GM21619 (cell line): ENCODE measurements around the gene PPFIA3.
"Not testable (repeated sequence)": the region's sequence is repeated elsewhere in the genome, so short reads cannot be mapped to it uniquely, and the experiment has no call there.

Source experiments
- ATAC-seq: cut with Tn5 transposase; IDR thresholded peaks from one replicate; pipeline ENCODE4 v1.9.1; 2021; ENCODE audit not compliant: unreplicated experiment

Gene PPFIA3

GRCh38 chr19:49123285-49123684, 3.9 kb downstream of the PPFIA3 start:
- ATAC-seq: not testable (repeated sequence)

- no peak for ATAC-seq
Measured at GRCh38 chr19:49125025-49125731, 5.8 kb downstream of the PPFIA3 start.

- ATAC-seq: no peak
Measured at GRCh38 chr19:49126575-49126974, 7.2 kb downstream of the PPFIA3 start.

DNA sequence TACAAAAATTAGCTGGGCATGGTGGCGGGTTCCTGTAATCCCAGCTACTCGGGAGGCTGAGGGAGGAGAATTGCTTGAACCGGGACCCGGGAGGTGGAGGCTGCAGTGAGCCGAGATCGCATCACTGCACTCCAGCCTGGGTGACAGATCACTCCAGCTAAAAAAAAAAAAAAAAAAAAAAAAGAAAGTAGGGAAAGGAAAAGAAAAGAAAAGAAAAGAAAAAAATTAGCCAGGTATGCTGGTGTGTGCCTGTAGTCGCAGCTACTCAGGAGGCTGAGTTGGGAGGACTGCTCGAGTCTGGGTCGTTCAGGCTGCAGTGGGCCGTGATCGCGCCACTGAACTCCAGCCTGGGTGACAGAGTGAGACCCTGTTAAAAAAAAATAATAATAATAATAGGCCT, 7.9 kb downstream of the PPFIA3 start:
- ATAC-seq: not testable (repeated sequence)

GRCh38 chr19:49127674-49128544, 8.6 kb downstream of the PPFIA3 start:
- ATAC-seq: peak; percentile 84

- ATAC-seq: no peak
Measured at GRCh38 chr19:49128545-49129237, 9.3 kb downstream of the PPFIA3 start.

- ATAC-seq: no peak
Measured at GRCh38 chr19:49129238-49129583, 9.9 kb downstream of the PPFIA3 start.

GRCh38 chr19:49130325-49130724, 11.0 kb downstream of the PPFIA3 start:
- ATAC-seq: no peak

- no peak for ATAC-seq
Measured at GRCh38 chr19:49132974-49133609, 13.7 kb downstream of the PPFIA3 start.

GRCh38 chr19:49133621-49134454, 14.5 kb downstream of the PPFIA3 start:
- ATAC-seq: no peak

DNA sequence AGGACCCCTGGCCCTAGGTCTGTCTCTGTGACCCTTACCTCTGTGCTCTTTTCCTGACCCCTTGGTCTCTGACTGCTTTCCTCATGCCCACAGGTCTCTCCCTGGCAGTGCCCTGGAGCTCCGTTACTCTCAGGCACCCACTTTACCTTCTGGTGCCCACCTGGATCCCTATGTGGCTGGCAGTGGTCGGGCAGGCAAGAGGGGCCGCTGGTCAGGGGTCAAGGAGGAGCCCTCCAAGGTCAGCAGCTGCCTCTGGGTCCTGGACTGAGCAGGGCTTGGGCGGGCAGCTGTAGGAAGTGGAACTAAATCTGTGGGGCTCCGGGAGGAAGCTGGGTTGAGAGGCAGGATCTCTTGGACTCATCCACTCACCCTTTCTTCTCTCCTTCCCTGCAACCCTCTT, 16.3 kb downstream of the PPFIA3 start:
- ATAC-seq: no peak

DNA sequence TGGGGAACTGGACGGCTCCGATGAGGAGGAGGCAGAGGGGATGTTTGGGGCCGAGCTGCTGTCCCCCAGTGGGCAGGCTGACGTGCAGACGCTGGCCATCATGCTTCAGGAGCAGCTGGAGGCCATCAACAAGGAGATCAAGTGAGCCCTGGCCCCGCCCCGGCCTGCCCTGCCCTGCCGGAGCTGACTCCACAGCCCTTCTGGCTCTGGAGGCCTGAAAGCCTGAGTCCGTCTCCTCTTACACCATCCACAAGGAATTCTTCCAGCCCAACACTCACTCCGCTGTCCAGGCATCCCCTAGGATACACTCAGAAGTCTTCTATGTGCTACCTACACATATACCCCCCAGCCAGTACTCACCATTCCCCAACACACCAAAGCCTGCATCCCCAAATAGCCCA, 17.4 kb downstream of the PPFIA3 start:
- ATAC-seq: no peak

DNA sequence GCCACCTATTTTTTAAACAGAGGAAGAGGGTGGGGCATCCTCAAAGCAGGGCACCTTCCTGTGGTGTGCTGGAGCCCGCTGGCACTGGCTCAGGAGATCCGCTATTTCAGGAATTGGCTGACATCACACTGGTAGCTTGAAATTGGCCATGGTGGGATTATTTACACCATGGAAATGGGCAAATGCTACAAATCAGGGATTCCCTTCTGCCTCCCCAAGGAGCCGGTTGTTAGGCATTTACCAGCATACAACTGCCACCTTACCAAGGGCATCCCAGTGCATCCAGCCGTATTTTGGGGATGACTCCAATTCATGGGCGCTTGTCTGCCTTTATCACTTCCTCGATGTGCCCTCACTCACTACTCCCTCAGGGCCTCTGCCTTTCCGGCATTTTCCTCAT, 21.6 kb downstream of the PPFIA3 start:
- no peak for ATAC-seq

- ATAC-seq: no peak
Measured at GRCh38 chr19:49141352-49141751, 22.0 kb downstream of the PPFIA3 start.

DNA sequence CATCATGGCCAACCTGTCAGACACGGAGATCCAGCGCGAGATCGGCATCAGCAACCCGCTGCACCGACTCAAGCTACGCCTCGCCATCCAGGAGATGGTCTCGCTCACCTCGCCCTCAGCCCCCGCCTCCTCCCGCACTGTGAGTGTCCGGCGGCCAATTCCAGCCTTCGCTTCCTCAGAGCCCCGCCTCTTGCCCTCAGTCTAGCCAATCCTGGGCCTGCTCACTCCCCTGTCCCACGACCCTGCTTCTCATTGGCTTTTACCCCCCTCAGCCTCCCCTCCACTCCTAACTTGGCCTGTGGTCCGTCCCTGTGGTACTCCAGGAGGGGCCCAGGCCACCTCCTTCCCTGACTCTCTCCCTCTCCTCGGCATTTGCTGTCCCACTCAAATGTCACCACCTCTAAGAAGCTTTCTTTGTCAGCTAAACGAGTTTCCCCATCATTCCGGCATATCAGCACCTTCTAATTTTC, 23.6 kb downstream of the PPFIA3 start:
- peak; percentile 57 for ATAC-seq

DNA sequence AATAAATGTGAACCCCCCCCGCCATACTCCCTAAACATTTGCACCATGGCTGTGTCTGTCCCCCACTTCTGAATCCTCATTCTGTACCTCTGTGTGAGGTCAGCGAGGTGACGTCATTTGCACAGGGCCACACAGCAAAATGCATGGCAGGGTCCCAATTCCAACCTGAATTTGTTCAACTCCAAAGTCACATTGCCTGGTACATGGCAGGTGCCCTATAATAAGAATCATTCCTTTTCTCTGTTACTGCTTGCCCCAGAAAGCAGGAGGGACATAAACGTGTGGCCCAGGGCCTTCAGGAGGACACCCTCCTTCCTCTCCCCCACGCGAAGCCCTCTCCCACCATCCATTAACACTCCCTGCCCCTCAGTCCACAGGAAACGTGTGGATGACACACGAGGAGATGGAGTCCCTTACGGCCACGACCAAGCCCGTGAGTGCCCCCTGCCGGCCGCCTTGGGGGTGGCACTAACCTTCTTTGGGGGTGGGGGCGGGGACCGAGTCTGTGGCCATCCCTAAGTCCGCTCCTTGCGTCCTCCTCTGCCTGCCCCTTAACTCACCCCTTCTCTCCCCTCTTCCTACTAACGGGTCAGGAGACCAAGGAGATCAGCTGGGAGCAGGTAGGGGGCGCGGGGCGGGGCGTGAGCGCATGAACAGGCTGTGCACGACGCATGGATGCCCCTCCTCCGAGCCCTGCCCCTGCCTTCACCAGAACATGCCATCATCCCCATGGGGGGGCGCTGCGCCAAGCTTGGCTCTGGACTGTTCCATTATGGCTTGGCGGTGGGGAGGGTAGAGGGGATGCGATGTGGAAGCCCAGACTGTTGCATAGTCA, 26.4 kb downstream of the PPFIA3 start:
- ATAC-seq: no peak

DNA sequence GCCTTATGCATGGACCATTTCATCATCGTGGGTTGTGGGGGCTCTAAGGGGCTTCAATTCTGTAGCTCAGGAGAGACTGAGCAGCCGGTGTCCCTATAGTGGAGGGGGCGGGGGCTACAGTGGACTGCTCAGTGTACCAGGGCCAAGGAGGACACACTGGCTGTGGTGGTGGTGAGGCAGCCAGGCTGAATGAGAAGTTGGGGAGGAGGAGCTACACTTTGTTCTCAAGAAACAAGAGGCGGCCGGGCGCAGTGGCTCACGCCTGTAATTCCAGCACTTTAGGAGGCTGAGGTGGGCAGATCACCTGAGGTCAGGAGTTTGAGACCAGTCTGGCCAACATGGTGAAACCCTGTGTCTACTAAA, 27.0 kb downstream of the PPFIA3 start:
- not testable (repeated sequence) for ATAC-seq

DNA sequence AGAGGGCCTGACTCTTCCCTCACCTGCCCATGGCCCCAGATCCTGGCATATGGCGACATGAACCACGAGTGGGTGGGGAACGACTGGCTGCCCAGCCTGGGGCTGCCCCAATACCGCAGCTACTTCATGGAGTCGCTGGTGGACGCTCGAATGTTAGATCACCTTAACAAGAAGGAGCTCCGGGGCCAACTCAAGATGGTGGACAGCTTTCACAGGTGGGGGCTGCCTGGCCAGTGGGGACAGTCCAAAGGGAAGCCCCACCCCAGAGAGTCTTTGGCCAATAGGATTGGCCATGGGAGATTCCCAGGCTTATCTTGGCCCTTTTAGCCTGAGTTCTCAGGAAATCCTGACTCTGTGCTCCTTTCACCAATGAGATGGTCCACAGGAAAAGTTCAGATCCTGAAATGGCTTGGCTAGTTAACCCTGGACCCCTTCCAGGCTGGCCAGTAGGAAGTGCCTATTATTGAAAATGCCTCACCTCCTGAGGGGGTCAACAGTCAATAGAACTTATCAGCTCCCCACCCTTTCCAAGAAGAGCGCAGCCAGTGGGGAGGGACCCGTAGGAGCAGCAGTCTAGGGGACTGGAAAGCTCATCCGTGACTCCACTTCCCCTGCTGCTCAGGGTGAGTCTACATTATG, 28.8 kb downstream of the PPFIA3 start:
- ATAC-seq: no peak
